HFF-Myc (cell line): ENCODE data around the gene TRPM4.
"Not testable (repeated sequence)": the region's sequence is repeated elsewhere in the genome, so short reads cannot be mapped to it uniquely, and the experiment has no call there.

Experiments
- DNase-seq: peaks from one replicate; pipeline ENCODE4 v3.0.0-alpha.2; 2011; ENCODE audit warnings: low read depth; ENCODE audit errors: extremely low read depth
- H3K4me3 ChIP-seq: replicated peaks from 2 replicates; pipeline ENCODE4 v1.5.1; 2011; ENCODE audit warnings: low read depth, mild to moderate bottlenecking, control low read depth, low read length
- CTCF ChIP-seq: IDR thresholded peaks from 2 replicates; pipeline ENCODE4 v1.5.1; 2012; ENCODE audit warnings: mild to moderate bottlenecking, low read depth, low read length, control low read depth; ENCODE audit errors: missing control alignments

TRPM4 gene

GRCh38 chr19:49223472-49223871 lies 65.9 kb downstream of the TRPM4 start:
- TF ChIP-seq CTCF: no peak
- no peak for DNase-seq
- H3K4me3 ChIP-seq: no peak overlapping the region

GRCh38 chr19:49224441-49224840 lies 66.8 kb downstream of the TRPM4 start:
- not testable (repeated sequence) for H3K4me3 ChIP-seq, DNase-seq

- no peak for DNase-seq
- peak; percentile 35 for TF ChIP-seq CTCF
- H3K4me3 ChIP-seq: no peak overlapping the region
Observed at GRCh38 chr19:49224879-49225278, 67.3 kb downstream of the TRPM4 start.

- DNase-seq: no peak
- no peak overlapping the region for H3K4me3 ChIP-seq
- no peak for TF ChIP-seq CTCF
Observed at GRCh38 chr19:49229416-49229815, 71.8 kb downstream of the TRPM4 start.

GRCh38 chr19:49231389-49231788 lies 73.8 kb downstream of the TRPM4 start:
- no peak for TF ChIP-seq CTCF
- no peak overlapping the region for H3K4me3 ChIP-seq
- no peak for DNase-seq

- DNase-seq: no peak
- no peak overlapping the region for H3K4me3 ChIP-seq
- no peak for TF ChIP-seq CTCF
Observed at GRCh38 chr19:49231804-49232203, 74.2 kb downstream of the TRPM4 start.

- no peak for TF ChIP-seq CTCF
- no peak overlapping the region for H3K4me3 ChIP-seq
- DNase-seq: no peak
Observed at GRCh38 chr19:49233163-49233562, 75.6 kb downstream of the TRPM4 start.

GRCh38 chr19:49241769-49242168 lies 84.2 kb downstream of the TRPM4 start:
- no peak for TF ChIP-seq CTCF
- no peak for DNase-seq
- no peak overlapping the region for H3K4me3 ChIP-seq
